ENCODE measurements around the gene ADRB1. TPM values are rescaled to one million over a fixed set of nuclear protein-coding genes. Genes with fewer than 3 reads are reported as not detected.

ADRB1 gene
- total RNA-seq, 1 experiment from 2014 or later = 2.3 TPM

- H3K27me3 ChIP-seq (replicated peaks; ENCODE audit: control insufficient read depth, insufficient read depth, low read length) = no peaks in the 10 kb centered on the region
- peaks cover 9% of the 10 kb centered on the region for H3K9me3 Mint-ChIP-seq (ENCODE audit: unreplicated experiment)
- no peaks in the 10 kb centered on the region for H3K4me1 ChIP-seq
- no TSS peak for BruUV-seq (replicated peaks)
- no peaks in the 10 kb centered on the region for H3K36me3 ChIP-seq (ENCODE audit: control insufficient read depth, insufficient read depth, low read length)
- TF ChIP-seq, protein P1, sequence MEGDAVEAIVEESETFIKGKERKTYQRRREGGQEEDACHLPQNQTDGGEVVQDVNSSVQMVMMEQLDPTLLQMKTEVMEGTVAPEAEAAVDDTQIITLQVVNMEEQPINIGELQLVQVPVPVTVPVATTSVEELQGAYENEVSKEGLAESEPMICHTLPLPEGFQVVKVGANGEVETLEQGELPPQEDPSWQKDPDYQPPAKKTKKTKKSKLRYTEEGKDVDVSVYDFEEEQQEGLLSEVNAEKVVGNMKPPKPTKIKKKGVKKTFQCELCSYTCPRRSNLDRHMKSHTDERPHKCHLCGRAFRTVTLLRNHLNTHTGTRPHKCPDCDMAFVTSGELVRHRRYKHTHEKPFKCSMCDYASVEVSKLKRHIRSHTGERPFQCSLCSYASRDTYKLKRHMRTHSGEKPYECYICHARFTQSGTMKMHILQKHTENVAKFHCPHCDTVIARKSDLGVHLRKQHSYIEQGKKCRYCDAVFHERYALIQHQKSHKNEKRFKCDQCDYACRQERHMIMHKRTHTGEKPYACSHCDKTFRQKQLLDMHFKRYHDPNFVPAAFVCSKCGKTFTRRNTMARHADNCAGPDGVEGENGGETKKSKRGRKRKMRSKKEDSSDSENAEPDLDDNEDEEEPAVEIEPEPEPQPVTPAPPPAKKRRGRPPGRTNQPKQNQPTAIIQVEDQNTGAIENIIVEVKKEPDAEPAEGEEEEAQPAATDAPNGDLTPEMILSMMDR (IDR thresholded peaks at IDR 0.05; ENCODE audit: insufficient read depth in 1 of 2, low read depth in 1 of 2, low read length in 1 of 2, severe bottlenecking in 1 of 2, unreplicated experiment in 1 of 2) = no peak
- H3K27me3 Mint-ChIP-seq (ENCODE audit: insufficient read depth, unreplicated experiment) = no peaks in the 10 kb centered on the region
- ChIA-PET POLR2A (no interaction called here), CTCF (no interaction called here)
- H3K4me3 Mint-ChIP-seq (ENCODE audit: unreplicated experiment) = no peak overlapping the region
- H3K9me3 ChIP-seq = no peaks in the 10 kb centered on the region
- no peak overlapping the region for H3K4me3 ChIP-seq (ENCODE audit: low read depth, low read length)
- DNase-seq = no peak
- no peaks in the 10 kb centered on the region for H3K4me1 Mint-ChIP-seq (ENCODE audit: low read depth, unreplicated experiment)
- intact Hi-C loops (cut with micrococcal nuclease; ENCODE audit: unreplicated experiment) = no loop called here
- H3K27ac Mint-ChIP-seq (ENCODE audit: unreplicated experiment) = no peak overlapping the region
- H3K36me3 Mint-ChIP-seq (ENCODE audit: insufficient read depth, unreplicated experiment) = no peaks in the 10 kb centered on the region
Measured at GRCh38 chr10:114017873-114018272, 25.8 kb upstream of the ADRB1 start.

- Mint-ChIP-seq H3K27me3 (ENCODE audit: insufficient read depth, unreplicated experiment) (no peaks in the 10 kb centered on the region), H3K36me3 (ENCODE audit: insufficient read depth, unreplicated experiment) (no peaks in the 10 kb centered on the region), H3K4me3 (ENCODE audit: unreplicated experiment) (no peak overlapping the region), H3K4me1 (ENCODE audit: low read depth, unreplicated experiment) (no peaks in the 10 kb centered on the region), H3K9me3 (ENCODE audit: unreplicated experiment) (peaks cover 17% of the 10 kb centered on the region), H3K27ac (ENCODE audit: unreplicated experiment) (no peak overlapping the region)
- intact Hi-C loops (cut with micrococcal nuclease; ENCODE audit: unreplicated experiment) = no loop called here
- Histone ChIP-seq H3K36me3 (ENCODE audit: control insufficient read depth, insufficient read depth, low read length) (no peaks in the 10 kb centered on the region), H3K4me1 (no peaks in the 10 kb centered on the region), H3K4me3 (ENCODE audit: low read depth, low read length) (no peak overlapping the region), H3K9me3 (no peaks in the 10 kb centered on the region), H3K27me3 (replicated peaks; ENCODE audit: control insufficient read depth, insufficient read depth, low read length) (no peaks in the 10 kb centered on the region)
- TF ChIP-seq, protein P1 (IDR thresholded peaks at IDR 0.05; ENCODE audit: insufficient read depth in 1 of 2, low read depth in 1 of 2, low read length in 1 of 2, severe bottlenecking in 1 of 2, unreplicated experiment in 1 of 2) = no peak
- no TSS peak for BruUV-seq (replicated peaks)
- no peak for DNase-seq
- ChIA-PET POLR2A (no interaction called here), CTCF (no interaction called here)
Measured at GRCh38 chr10:114019226-114019625, 24.4 kb upstream of the ADRB1 start.

GRCh38 chr10:114021154-114021553, 22.5 kb upstream of the ADRB1 start:
- Histone ChIP-seq H3K4me1 (peaks cover 6% of the 10 kb centered on the region; the same call in 1 of the 2 replicates), H3K4me3 (ENCODE audit: low read depth, low read length) (no peak overlapping the region), H3K36me3 (ENCODE audit: control insufficient read depth, insufficient read depth, low read length) (no peaks in the 10 kb centered on the region), H3K9me3 (no peaks in the 10 kb centered on the region), H3K27me3 (replicated peaks; ENCODE audit: control insufficient read depth, insufficient read depth, low read length) (no peaks in the 10 kb centered on the region)
- Mint-ChIP-seq H3K36me3 (ENCODE audit: insufficient read depth, unreplicated experiment) (no peaks in the 10 kb centered on the region), H3K27me3 (ENCODE audit: insufficient read depth, unreplicated experiment) (no peaks in the 10 kb centered on the region), H3K9me3 (ENCODE audit: unreplicated experiment) (peaks cover 11% of the 10 kb centered on the region), H3K4me1 (ENCODE audit: low read depth, unreplicated experiment) (peaks cover 11% of the 10 kb centered on the region), H3K27ac (ENCODE audit: unreplicated experiment) (no peak overlapping the region), H3K4me3 (ENCODE audit: unreplicated experiment) (no peak overlapping the region)
- TF ChIP-seq, protein P1 (IDR thresholded peaks at IDR 0.05; ENCODE audit: insufficient read depth in 1 of 2, low read depth in 1 of 2, low read length in 1 of 2, severe bottlenecking in 1 of 2, unreplicated experiment in 1 of 2) = no peak
- intact Hi-C loops (cut with micrococcal nuclease; ENCODE audit: unreplicated experiment) = no loop called here
- ChIA-PET POLR2A (no interaction called here), CTCF (interaction anchor here (0.9 kb wide), 1 partner anchor 14 kb away, joined by 4 read pairs; no protein-coding TSS in a partner anchor)
- DNase-seq = no peak
- BruUV-seq (replicated peaks) = no TSS peak

Data from Caco-2 (cell line).